HG02943 (cell line): ENCODE data around the gene TEX11.
"Not testable (repeated sequence)": the region's sequence is repeated elsewhere in the genome, so short reads cannot be mapped to it uniquely, and the experiment has no call there.

ENCODE experiments used
- ATAC-seq: cut with Tn5 transposase; IDR thresholded peaks from one replicate; pipeline ENCODE4 v1.9.1; 2021; ENCODE audit warnings: mild to moderate bottlenecking, low read depth, moderate library complexity; ENCODE audit not compliant: unreplicated experiment

TEX11 gene

DNA sequence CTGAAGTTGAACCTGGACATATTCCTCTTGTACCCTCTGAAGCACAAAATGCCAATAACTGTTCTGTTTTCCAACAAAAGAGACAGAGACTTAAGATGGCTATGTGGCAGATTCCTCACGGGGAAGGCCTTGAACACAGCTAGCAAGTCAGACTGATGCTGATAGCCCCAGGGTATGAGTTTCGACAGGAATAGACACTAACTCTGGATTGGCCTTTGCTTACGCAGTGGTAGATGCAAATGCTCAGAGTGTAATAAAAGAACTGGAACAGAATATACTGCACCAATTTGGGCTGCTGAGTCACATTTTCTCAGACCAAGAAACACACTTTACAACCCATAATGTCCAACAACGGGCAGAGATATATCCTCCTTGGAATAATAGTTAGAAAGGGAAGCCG lies 290.0 kb downstream of the TEX11 start:
- no peak for ATAC-seq

DNA sequence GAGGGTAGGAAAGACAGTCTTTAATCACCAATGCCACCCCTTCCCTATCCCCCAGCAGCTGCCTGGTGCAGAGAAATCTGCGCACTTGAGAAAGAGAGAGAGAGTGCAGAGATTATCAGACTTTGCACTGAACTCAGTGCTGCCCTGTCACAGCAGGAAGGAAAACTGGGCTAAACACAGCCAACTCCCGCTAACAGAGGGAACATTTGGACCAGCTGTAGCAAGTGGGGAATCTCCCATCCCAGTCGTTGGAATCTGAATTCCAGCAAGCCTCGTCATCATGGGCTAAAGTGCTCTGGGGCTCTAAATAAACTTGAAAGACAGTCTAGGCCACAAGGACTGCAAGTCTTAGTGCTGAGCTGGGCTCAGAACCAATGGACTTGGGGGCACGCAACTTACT lies 295.2 kb downstream of the TEX11 start:
- no peak for ATAC-seq

GRCh38 chrX:70605352-70605751 lies 303.2 kb downstream of the TEX11 start:
- no peak for ATAC-seq

DNA sequence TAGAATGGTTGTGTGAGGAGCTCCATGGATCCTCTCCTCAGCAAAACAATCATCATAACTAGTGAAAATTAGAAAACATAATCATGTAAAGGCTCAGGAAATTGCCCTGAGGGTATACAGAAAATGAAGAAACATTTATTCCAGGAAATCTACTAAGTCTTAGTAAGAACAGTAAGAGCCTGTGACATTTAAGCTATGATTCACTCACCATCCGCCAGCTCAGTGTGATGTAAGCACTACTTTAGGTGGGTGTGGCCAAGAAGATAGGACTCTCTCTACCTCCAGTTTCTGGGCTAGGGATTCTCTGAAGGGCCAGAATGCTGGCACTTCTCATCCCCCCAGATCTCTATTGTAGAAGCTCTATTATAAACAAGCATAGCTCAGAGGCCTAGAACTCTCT lies 316.4 kb downstream of the TEX11 start:
- no peak for ATAC-seq

- ATAC-seq = not testable (repeated sequence)
Measured at GRCh38 chrX:70587158-70587557, 321.4 kb downstream of the TEX11 start.

GRCh38 chrX:70577442-70577841 lies 331.1 kb downstream of the TEX11 start:
- no peak for ATAC-seq

DNA sequence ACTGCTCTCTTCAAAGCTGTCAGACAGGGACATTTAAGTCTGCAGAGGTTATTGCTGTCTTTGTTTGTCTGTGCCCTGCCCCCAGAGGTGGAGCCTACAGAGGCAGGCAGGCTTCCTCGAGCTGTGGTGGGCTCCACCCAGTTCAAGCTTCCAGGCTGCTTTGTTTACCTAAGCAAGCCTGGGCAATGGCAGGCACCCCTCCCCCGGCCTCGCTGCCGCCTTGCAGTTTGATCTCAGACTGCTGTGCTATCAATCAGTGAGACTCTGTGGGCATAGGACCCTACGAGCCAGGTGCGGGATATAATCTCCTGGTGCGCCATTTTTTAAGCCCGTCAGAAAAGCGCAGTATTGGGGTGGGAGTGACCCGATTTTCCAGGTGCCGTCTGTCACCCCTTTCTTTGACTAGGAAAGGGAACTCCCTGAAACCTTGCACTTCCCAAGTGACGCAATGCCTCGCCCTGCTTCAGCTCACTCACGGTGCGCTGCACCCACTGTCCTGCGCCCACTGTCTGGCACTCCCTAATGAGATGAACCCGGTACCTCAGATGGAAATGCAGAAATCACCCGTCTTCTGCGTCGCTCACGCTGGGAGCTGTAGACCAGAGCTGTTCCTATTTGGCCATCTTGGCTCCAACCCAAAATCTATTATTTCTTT lies 338.5 kb downstream of the TEX11 start:
- not testable (repeated sequence) for ATAC-seq

- no peak for ATAC-seq
Measured at GRCh38 chrX:70554948-70555347, 353.6 kb downstream of the TEX11 start.

GRCh38 chrX:70554523-70554922 lies 354.0 kb downstream of the TEX11 start:
- no peak for ATAC-seq

GRCh38 chrX:70554081-70554480 lies 354.4 kb downstream of the TEX11 start:
- ATAC-seq = no peak

- ATAC-seq = no peak
Measured at GRCh38 chrX:70553516-70553915, 355.0 kb downstream of the TEX11 start.

DNA sequence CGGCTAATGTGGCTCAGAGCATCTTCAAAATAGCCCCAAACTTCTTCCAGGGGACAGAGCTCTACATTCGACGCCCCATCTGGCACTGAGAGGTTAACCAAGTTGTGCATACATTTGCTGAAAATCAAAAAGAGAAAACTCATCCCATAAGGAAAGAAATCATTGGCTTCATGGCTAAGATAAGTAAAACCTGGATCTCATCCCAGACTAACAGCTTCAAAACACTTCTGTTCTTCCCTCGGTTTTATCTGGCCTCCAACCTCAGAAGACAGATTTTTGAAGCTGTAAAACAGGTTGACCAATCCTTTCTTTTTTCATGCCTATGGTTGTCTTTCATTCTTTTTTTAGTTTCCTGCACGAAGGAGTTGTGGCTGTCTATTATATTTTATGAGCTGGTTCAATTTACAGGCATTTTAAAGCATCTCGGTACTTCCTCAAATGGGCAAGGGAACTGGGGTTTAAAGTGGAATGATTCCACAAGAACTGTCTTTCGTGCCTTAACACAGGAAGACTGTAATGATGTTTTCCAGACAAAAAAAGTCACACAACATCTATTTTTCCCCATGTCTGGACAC lies 356.3 kb downstream of the TEX11 start:
- ATAC-seq = no peak

DNA sequence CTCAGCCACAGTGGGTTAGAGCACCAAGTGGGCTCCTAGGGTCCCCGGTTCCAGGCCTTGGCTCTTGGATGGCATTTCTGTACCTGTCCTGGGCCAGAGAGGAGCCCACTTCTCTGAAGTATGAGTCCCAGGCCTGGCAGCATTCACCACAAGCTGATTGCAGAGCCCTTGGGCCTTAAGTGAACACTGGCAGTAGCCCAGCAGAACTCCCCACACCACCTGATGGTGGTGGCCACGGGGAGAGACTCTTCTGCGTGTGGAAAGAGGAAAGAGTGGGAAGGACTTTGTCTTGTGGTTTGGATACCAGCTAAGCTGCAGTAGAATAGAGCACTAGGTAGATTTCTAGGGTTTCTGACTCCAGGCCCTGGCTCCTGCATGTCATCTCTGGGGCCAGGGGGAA lies 359.1 kb downstream of the TEX11 start:
- no peak for ATAC-seq

GRCh38 chrX:70535198-70535597 lies 373.3 kb downstream of the TEX11 start:
- no peak for ATAC-seq

DNA sequence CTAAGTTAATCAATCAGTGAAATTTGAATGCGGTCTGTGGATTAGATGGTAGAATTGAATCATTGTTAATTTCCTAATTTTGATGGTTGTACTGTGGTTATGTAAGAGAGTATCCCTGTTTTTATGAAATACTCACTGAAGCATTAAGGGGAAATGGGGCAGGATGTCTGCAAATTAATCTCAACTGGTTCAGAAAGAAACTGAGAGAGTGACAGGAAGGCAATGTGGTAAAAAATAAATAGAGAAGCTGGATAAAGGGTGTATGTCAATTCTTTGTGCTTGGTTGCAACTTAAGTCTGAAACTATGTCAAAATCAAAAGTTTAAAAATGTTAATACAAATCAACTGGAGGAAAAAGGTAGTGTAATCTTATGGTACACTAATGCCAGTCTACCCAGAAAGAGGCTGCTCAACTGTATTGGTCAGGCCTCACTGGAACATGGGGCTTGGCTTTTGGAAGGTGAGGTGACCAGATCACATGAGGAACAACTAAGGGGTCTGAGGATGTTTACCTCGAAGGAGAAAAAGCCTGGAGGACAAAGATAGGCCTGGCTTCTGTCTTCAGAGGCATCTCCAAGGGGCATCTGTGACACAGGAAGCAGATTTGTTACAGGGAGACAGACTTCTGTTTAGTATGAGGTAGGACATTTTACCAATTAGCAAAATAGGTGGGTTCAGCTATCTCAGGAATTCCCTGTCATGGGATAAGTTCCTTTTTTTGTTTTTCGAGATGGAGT lies 380.7 kb downstream of the TEX11 start:
- no peak for ATAC-seq

DNA sequence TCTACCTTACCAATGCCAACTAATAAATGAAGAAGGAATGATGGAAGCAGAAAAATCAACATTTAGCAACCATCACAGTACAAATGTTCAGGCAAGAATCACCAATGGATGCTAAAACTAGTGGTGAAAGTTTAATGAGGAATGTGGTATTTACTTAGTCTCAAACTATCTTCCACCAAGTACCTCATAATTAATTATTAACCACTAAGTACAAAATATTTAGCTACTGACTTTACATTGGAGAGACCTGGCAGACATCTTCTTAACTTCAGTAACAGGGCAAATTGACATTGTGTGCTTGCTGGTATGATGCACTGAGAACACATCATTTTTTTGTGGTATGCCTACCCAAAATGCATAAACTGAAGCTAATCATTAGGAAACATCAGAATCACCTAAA lies 381.5 kb downstream of the TEX11 start:
- ATAC-seq = no peak

DNA sequence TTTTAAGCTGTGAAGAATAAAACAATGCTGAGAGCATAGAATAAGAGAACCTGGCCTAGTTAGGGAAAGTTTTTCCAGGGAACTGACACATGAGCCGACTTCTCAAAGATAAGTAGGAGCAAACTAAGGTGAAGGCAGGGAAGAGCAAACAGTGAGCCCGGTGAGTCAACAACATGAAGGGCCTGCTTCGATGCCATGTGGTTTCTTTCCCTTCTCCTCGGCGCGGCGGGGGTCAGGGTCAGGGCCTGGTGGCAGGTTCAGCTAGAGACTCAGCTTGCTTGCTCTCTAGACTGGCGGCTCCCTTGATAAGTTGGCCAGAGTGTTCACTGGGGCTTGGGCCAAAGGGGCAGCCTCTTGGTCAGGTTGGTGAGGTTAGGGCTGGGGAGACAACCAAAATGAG lies 382.8 kb downstream of the TEX11 start:
- ATAC-seq = no peak

DNA sequence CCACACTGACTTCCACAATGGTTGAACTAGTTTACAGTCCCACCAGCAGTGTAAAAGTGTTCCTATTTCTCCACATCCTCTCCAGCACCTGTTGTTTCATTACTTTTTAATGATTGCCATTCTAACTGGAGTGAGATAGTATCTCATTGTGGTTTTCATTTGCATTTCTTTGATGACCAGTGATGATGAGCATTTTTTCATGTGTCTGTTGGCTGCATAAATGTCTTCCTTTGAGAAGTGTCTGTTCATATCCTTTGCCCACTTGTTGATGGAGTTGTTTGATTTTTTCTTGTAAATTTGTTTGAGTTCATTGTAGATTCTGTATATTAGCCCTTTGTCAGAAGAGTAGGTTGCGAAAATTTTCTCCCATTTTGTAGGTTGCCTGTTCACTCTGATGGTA lies 392.8 kb downstream of the TEX11 start:
- ATAC-seq = not testable (repeated sequence)

DNA sequence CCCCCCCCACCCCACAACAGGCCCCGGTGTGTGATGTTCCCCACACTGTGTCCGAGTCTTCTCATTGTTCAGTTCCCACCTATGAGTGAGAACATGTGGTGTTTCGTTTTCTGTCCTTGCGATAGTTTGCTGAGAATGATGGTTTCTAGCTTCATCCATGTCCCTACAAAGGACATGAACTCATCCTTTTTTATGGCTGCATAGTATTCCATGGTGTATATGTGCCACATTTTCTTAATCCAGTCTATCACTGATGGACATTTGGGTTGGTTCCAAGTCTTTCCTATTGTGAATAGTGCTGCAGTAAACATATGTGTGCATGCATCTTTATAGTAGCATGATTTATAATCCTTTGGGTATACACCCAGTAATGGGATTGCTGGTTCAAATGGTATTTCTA lies 393.2 kb downstream of the TEX11 start:
- not testable (repeated sequence) for ATAC-seq

GRCh38 chrX:70509078-70509477 lies 399.4 kb downstream of the TEX11 start:
- ATAC-seq = no peak

DNA sequence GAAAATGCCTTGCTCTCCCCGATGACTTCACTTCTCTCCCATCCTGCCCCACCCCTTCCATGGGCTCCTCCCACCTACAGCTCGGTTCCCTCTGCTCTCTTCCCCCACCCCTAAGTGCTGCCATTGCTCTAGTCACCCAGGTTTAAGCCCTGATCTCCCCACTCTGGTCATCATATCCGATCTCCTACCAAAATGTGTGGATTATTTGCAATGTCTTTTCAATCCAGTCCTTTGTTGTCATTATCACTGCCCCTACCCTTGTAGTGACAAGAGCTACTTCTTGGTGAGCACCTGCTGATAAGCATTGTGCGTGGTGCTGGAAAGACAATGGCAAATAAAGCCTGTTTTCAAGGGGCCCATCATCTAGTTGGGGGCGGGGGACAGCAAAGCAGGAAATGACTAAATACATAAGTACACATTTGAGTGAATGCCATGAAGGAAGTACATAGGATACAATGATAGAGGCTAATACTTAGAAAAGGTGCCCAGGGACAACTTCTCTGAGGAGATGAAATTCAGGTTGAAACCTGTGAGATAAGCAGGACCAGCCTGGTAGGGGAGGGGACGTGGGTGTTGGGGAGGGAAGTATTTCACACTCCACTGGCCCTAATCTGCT lies 400.1 kb downstream of the TEX11 start:
- ATAC-seq = no peak

DNA sequence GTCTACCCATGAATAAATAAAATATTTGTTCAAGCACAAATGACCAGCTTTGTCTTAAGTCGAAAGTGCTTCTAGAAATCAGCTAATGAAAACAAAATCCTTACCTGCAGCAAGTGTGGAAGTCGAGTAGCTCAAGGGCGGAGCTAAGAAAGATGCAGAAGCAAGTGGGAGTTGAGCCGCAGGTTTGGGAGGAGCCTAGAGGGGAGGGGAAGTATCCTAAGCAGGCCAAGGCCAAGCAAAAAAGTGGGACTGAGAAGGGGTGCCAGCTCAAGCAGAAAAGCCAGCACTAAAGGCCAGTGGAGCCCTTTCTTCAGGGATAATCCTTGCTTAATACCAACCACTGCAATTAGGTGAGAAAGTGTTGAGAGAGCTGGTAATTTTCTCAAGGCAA lies 403.1 kb downstream of the TEX11 start:
- ATAC-seq = no peak
